H9 (cell line): ENCODE measurements around the gene ZNF20. TPM values are rescaled to one million over a fixed set of nuclear protein-coding genes. Genes with fewer than 3 reads are reported as not detected.

Source experiments
- DNase-seq: peaks from one replicate; pipeline ENCODE4 v3.0.0-alpha.2; 2017
- H2AFZ ChIP-seq: one replicate; pipeline ENCODE4 v1.6.1; 2013; ENCODE audit warnings: mild to moderate bottlenecking, low read length, control low read depth, moderate library complexity
- H2AK5ac ChIP-seq: 2 replicates; pipeline ENCODE4 v1.6.1; 2013; ENCODE audit warnings: low read length, control low read depth, mixed read lengths; ENCODE audit not compliant: insufficient read length
- H2BK120ac ChIP-seq: one replicate; pipeline ENCODE4 v1.6.1; 2013; ENCODE audit warnings: low read depth, mild to moderate bottlenecking, low read length, control low read depth, inconsistent platforms; ENCODE audit not compliant: poor library complexity, severe bottlenecking
- H2BK12ac ChIP-seq: 2 replicates; pipeline ENCODE4 v1.6.1; 2013; ENCODE audit warnings: low read length, control low read depth, mixed read lengths, low read depth; ENCODE audit not compliant: insufficient read length
- H2BK15ac ChIP-seq: 2 replicates; pipeline ENCODE4 v1.6.1; 2013; ENCODE audit warnings: low read depth, low read length, control low read depth
- H2BK20ac ChIP-seq: one replicate; pipeline ENCODE4 v1.6.1; 2013; ENCODE audit warnings: low read depth, mild to moderate bottlenecking, low read length, control low read depth, inconsistent platforms; ENCODE audit not compliant: poor library complexity, severe bottlenecking
- H2BK5ac ChIP-seq: 2 replicates; pipeline ENCODE4 v1.6.1; 2013; ENCODE audit warnings: low read length, control low read depth, mixed read lengths; ENCODE audit not compliant: insufficient read length
- H3K14ac ChIP-seq: 2 replicates; pipeline ENCODE4 v1.6.1; 2013; ENCODE audit warnings: low read length, control low read depth; ENCODE audit not compliant: insufficient read depth
- H3K18ac ChIP-seq: 2 replicates; pipeline ENCODE4 v1.6.1; 2013; ENCODE audit warnings: low read depth, mild to moderate bottlenecking, mixed read lengths, low read length, control low read depth; ENCODE audit not compliant: insufficient read length
- H3K23ac ChIP-seq: 2 replicates; pipeline ENCODE4 v1.6.1; 2013; ENCODE audit warnings: low read length, control low read depth, mixed read lengths, low read depth; ENCODE audit not compliant: insufficient read length
- H3K23me2 ChIP-seq: 2 replicates; pipeline ENCODE4 v1.6.1; 2013; ENCODE audit warnings: low read depth, mild to moderate bottlenecking, mixed read lengths, low read length, control low read depth; ENCODE audit not compliant: insufficient read length, poor library complexity, severe bottlenecking
- H3K27ac ChIP-seq: 2 replicates; pipeline ENCODE4 v1.5.1; 2013; ENCODE audit warnings: low read length, control low read depth, mixed read lengths, low read depth; ENCODE audit not compliant: insufficient read length
- H3K27me3 ChIP-seq: 2 replicates; pipeline ENCODE4 v1.6.1; 2013; ENCODE audit warnings: low read length, control low read depth, inconsistent platforms; ENCODE audit not compliant: insufficient read depth
- H3K4ac ChIP-seq: 2 replicates; pipeline ENCODE4 v1.6.1; 2013; ENCODE audit warnings: low read depth, mild to moderate bottlenecking, control low read depth, inconsistent platforms, low read length, moderate library complexity
- H3K4me1 ChIP-seq: 2 replicates; pipeline ENCODE4 v1.6.1; 2013; ENCODE audit warnings: low read length, control low read depth, inconsistent platforms; ENCODE audit not compliant: insufficient read depth
- H3K4me2 ChIP-seq: 2 replicates; pipeline ENCODE4 v1.6.1; 2013; ENCODE audit warnings: low read length, control low read depth, mixed read lengths; ENCODE audit not compliant: insufficient read length, insufficient read depth
- H3K56ac ChIP-seq: 2 replicates; pipeline ENCODE4 v1.6.1; 2013; ENCODE audit warnings: low read depth, mild to moderate bottlenecking, mixed read lengths, low read length, control low read depth; ENCODE audit not compliant: insufficient read length
- H3K79me1 ChIP-seq: 2 replicates; pipeline ENCODE4 v1.6.1; 2013; ENCODE audit warnings: low read depth, mild to moderate bottlenecking, moderate library complexity, low read length, control low read depth, inconsistent platforms; ENCODE audit not compliant: insufficient read depth, poor library complexity, severe bottlenecking
- H3K79me2 ChIP-seq: 2 replicates; pipeline ENCODE4 v1.6.1; 2013; ENCODE audit warnings: low read length, control low read depth, inconsistent platforms; ENCODE audit not compliant: insufficient read depth
- H3K9ac ChIP-seq: 2 replicates; pipeline ENCODE4 v1.6.1; 2013; ENCODE audit warnings: low read length, control low read depth, mixed read lengths; ENCODE audit not compliant: insufficient read length; ENCODE audit errors: extremely low read depth
- H3K9me3 ChIP-seq: one replicate; pipeline ENCODE4 v1.6.1; 2013; ENCODE audit warnings: low read depth, low read length, inconsistent platforms; ENCODE audit not compliant: control insufficient read depth
- H3T11ph ChIP-seq: one replicate; pipeline ENCODE4 v1.6.1; 2013; ENCODE audit warnings: mild to moderate bottlenecking, low read length, control low read depth, inconsistent platforms
- H4K20me1 ChIP-seq: one replicate; pipeline ENCODE4 v1.6.1; 2013; ENCODE audit not compliant: control insufficient read depth, insufficient read length, insufficient read depth
- H4K5ac ChIP-seq: 2 replicates; pipeline ENCODE4 v1.6.1; 2013; ENCODE audit warnings: low read depth, mild to moderate bottlenecking, mixed read lengths, low read length, control low read depth; ENCODE audit not compliant: insufficient read length
- H4K8ac ChIP-seq: replicated peaks from 2 replicates; pipeline ENCODE4 v1.6.1; 2013; ENCODE audit warnings: low read length, control low read depth, mixed read lengths, low read depth; ENCODE audit not compliant: insufficient read length
- H4K91ac ChIP-seq: 2 replicates; pipeline ENCODE4 v1.6.1; 2013; ENCODE audit warnings: low read depth, mild to moderate bottlenecking, moderate library complexity, mixed read lengths, low read length, control low read depth; ENCODE audit not compliant: insufficient read length
- H3K27ac Mint-ChIP-seq, 3 experiments: 2 replicates in 2 of 3; 3 replicates in 1 of 3; pipeline ENCODE4 v1.8.0; 2020 to 2021; ENCODE audit warnings: mixed read lengths in 3 of 3, mild to moderate bottlenecking in 1 of 3, moderate library complexity in 1 of 3
- H3K27me3 Mint-ChIP-seq: 2 replicates; pipeline ENCODE4 v1.8.0; 2021; ENCODE audit warnings: low read depth, mild to moderate bottlenecking, moderate library complexity, mixed read lengths
- H3K36me3 Mint-ChIP-seq, 3 experiments: 2 replicates in 2 of 3; 3 replicates in 1 of 3; pipeline ENCODE4 v1.8.0; 2020 to 2021; ENCODE audit warnings: low read depth in 3 of 3, mixed read lengths in 3 of 3; ENCODE audit not compliant: insufficient read depth in 1 of 3
- H3K4me1 Mint-ChIP-seq, 2 experiments: 2 replicates each; pipeline ENCODE4 v1.8.0; 2020; ENCODE audit warnings: mixed read lengths in 2 of 2
- H3K4me3 Mint-ChIP-seq, 2 experiments: 2 replicates in 1 of 2; 3 replicates in 1 of 2; pipeline ENCODE4 v1.8.0; 2020 to 2021; ENCODE audit warnings: mild to moderate bottlenecking in 2 of 2, mixed read lengths in 2 of 2, moderate library complexity in 1 of 2
- H3K9me3 Mint-ChIP-seq, 2 experiments: 2 replicates in 1 of 2; 3 replicates in 1 of 2; pipeline ENCODE4 v1.8.0; 2020; ENCODE audit warnings: mild to moderate bottlenecking in 2 of 2, mixed read lengths in 2 of 2, moderate library complexity in 1 of 2
- CTCF ChIP-seq: fragments of 200-600 bp; sonication (generic); conservative IDR thresholded peaks from 3 replicates; pipeline ENCODE4 v1.8.0; 2021; ENCODE audit warnings: antibody characterized with exemption, mild to moderate bottlenecking
- WGBS: extraction: QIAGEN DNeasy Blood & Tissue Kit; methylation state at CpG from one replicate; pipeline ENCODE4 v1.1.7; 2013; ENCODE audit warnings: missing lambda C conversion rate, low lambda C conversion rate, mixed read lengths; ENCODE audit not compliant: insufficient read length; ENCODE audit errors: extremely low coverage; 5-methylcytosine and 5-hydroxymethylcytosine counted together
- total RNA-seq: library from RNA; stranded (reverse); gene quantifications from 2 replicates; pipeline ENCODE4 v1.2.1, GENCODE V29; 2021

ZNF20 gene
- total RNA-seq, 1 experiment from 2014 or later, result 5.6 TPM

DNA sequence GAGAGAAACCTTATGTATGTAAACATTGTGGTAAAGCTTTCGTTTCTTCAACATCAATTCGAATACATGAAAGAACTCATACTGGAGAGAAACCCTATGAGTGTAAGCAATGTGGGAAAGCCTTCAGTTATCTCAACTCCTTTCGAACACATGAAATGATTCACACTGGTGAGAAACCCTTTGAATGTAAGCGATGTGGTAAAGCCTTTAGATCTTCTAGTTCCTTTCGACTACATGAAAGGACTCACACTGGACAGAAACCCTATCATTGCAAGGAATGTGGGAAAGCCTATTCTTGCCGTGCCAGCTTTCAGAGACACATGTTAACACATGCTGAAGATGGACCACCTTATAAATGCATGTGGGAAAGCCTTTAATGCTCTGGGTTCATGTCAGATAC, 47.5 kb upstream of the ZNF20 start:
- Histone ChIP-seq H4K8ac (no peak overlapping the region), H3K4me2 (no peak overlapping the region), H3K14ac (no peak overlapping the region), H2BK120ac (no peak overlapping the region), H3K23me2 (no peaks in the 10 kb centered on the region), H3K23ac (no peak overlapping the region), H2BK12ac (no peak overlapping the region), H2AK5ac (no peak overlapping the region), H3K79me2 (no peaks in the 10 kb centered on the region; the same call in 1 of the 2 replicates), H3K56ac (no peak overlapping the region), H3K79me1 (peaks cover 4% of the 10 kb centered on the region), H4K20me1 (no peaks in the 10 kb centered on the region), H3K27me3 (no peaks in the 10 kb centered on the region), H3K9me3 (peaks cover 54% of the 10 kb centered on the region), H2BK20ac (no peak overlapping the region), H3K4ac (no peak overlapping the region), H3K18ac (no peak overlapping the region), H2BK5ac (no peak overlapping the region), H3K4me1 (no peaks in the 10 kb centered on the region), H4K5ac (no peak overlapping the region), H2BK15ac (no peak overlapping the region), H3K9ac (no peak overlapping the region), H4K91ac (no peak overlapping the region), H2AFZ (no peak overlapping the region), H3T11ph (no peak overlapping the region), H3K27ac (no peak overlapping the region)
- no peak for TF ChIP-seq CTCF
- no peak for DNase-seq
- Mint-ChIP-seq H3K27me3 (no peaks in the 10 kb centered on the region; the same call in 1 of the 2 replicates), H3K27ac (no peak overlapping the region), H3K4me1 (no peaks in the 10 kb centered on the region), H3K9me3 (peaks cover 82 to 83% of the 10 kb centered on the region in 2 experiments), H3K36me3 (peaks cover 83 to 86% (median 83%) of the 10 kb centered on the region in 3 experiments), H3K4me3 (no peak overlapping the region)
- whole genome bisulfite sequencing, result no CpG with 5 or more reads among the region's 6 CpGs
